Panc1 (cell line): ENCODE results near the gene TOPBP1. TPM values are rescaled to one million over a fixed set of nuclear protein-coding genes. Genes with fewer than 3 reads are reported as not detected.

Source experiments
- ATAC-seq: fragments of 200-7000 bp; cut with Tn5 transposase; 2 replicates; pipeline ENCODE4 v1.9.1; 2020; ENCODE audit warnings: mild to moderate bottlenecking, moderate library complexity
- BruUV-seq: library from RNA; stranded (reverse); fragments of 400-500 nt; replicated peaks from 2 replicates; lab custom pipeline; 2021; lab: Mats Ljungman, UMichigan
- CTCF ChIA-PET: fragments of 300-600 bp; sonication (Branson Sonifier 250); formaldehyde crosslinking; loops from one replicate; lab custom pipeline; 2022; ENCODE audit warnings: antibody characterized with exemption; lab: Charles Lee
- POLR2A ChIA-PET: fragments of 300-600 bp; sonication (Branson Sonifier 250); formaldehyde crosslinking; loops from one replicate; lab custom pipeline; 2022; ENCODE audit warnings: antibody characterized with exemption; lab: Charles Lee
- DNase-seq: peaks from one replicate; pipeline ENCODE4 v3.0.0-alpha.2; 2010; ENCODE audit warnings: low read depth, low spot score
- H3K27ac ChIP-seq: 2 replicates; pipeline ENCODE4 v1.5.1; 2011; ENCODE audit warnings: mild to moderate bottlenecking, low read length, inconsistent platforms
- H3K27me3 ChIP-seq: fragments of 200-500 bp; sonication (Bioruptor generic); 2 replicates; pipeline ENCODE4 v1.6.0; 2014; ENCODE audit warnings: low read length, inconsistent platforms; ENCODE audit not compliant: control insufficient read depth, insufficient read depth
- H3K36me3 ChIP-seq: fragments of 200-500 bp; sonication (Bioruptor generic); 2 replicates; pipeline ENCODE4 v1.5.1; 2014; ENCODE audit warnings: inconsistent platforms, mild to moderate bottlenecking, low read length, moderate library complexity; ENCODE audit not compliant: control insufficient read depth, insufficient read depth
- H3K4me1 ChIP-seq: 2 replicates; pipeline ENCODE4 v1.5.1; 2011; ENCODE audit warnings: inconsistent platforms, mild to moderate bottlenecking, low read length, moderate library complexity; ENCODE audit not compliant: control insufficient read depth, insufficient read depth
- H3K4me3 ChIP-seq, 2 experiments: 2 replicates each; pipeline ENCODE4 v1.5.1; 2011 to 2012; ENCODE audit warnings: low read depth in 2 of 2, low read length in 2 of 2, mild to moderate bottlenecking in 2 of 2, inconsistent platforms in 1 of 2, moderate library complexity in 1 of 2
- H3K9me3 ChIP-seq: fragments of 200-500 bp; sonication (Bioruptor generic); 2 replicates; pipeline ENCODE4 v1.5.1; 2014; ENCODE audit warnings: low read depth, mild to moderate bottlenecking, inconsistent platforms, low read length, moderate library complexity; ENCODE audit not compliant: control insufficient read depth, insufficient read depth
- CTCF ChIP-seq: fragments of 450-650 bp; IDR thresholded peaks from 2 replicates; pipeline ENCODE4 v1.5.1; 2017; ENCODE audit warnings: mild to moderate bottlenecking
- POLR2AphosphoS5 ChIP-seq: IDR thresholded peaks from 2 replicates; pipeline ENCODE4 v1.6.1; 2012; ENCODE audit warnings: mild to moderate bottlenecking, low read depth, low read length, moderate library complexity
- REST ChIP-seq, 2 experiments: IDR thresholded peaks; 2 replicates each; pipeline ENCODE4 v1.6.1; 2011 to 2012; ENCODE audit warnings: low read depth in 2 of 2, control low read depth in 1 of 2, low read length in 1 of 2, mild to moderate bottlenecking in 1 of 2, moderate library complexity in 1 of 2; ENCODE audit not compliant: insufficient read depth in 1 of 2
- SIN3A ChIP-seq: IDR thresholded peaks from 2 replicates; pipeline ENCODE4 v1.6.1; 2012; ENCODE audit warnings: low read depth, mild to moderate bottlenecking, low read length, moderate library complexity, borderline replicate concordance; ENCODE audit not compliant: insufficient read depth
- TCF7L2 ChIP-seq: IDR thresholded peaks from 2 replicates; pipeline ENCODE4 v1.6.1; 2011; ENCODE audit warnings: mild to moderate bottlenecking, low read depth, low read length, inconsistent platforms
- in situ Hi-C: cut with HindIII; loops from 2 replicates; pipeline ENCODE4 v1.10.0; 2016; ENCODE audit warnings: low sequenced_read_pairs, low pct_unique_long_range_greater_than_20kb
- intact Hi-C: fragments of 100-400 bp; cut with micrococcal nuclease; formaldehyde crosslinking; loops from one replicate; pipeline ENCODE4 v1.10.0; 2022; ENCODE audit not compliant: unreplicated experiment
- total RNA-seq: library from RNA; stranded (reverse); gene quantifications from one replicate; pipeline ENCODE4 v1.2.1, GENCODE V29; 2021; ENCODE audit not compliant: unreplicated experiment

TOPBP1 gene
- total RNA-seq, 1 experiment from 2014 or later = 78.4 TPM

DNA sequence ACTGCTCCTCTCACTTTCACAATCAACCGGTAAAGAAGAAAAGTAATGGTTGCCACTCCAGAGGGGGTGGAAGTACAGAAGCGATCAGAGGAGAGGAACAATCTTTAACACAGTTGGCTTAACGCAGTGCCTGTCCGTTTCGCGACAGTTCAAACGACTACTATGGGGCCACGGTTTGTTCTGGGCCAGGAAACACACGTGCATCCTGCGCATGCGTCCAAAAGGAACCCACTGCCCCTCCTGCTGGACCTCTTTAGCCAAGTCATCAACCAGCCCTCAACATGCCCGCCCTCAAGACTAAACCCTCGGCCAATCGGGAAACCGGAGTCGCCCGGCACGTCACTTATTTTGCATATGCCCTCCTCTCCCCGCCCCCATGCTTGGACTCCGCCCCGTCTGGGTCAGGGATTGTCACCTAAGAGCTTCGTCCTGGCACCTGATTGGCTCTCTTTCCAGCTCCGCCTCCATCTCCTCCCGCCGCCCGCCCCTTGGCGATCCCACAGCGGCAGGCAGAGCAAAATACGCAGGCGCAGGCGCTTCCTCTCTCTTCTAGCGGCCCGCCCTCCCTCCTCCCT lies 88.6 kb downstream of the TOPBP1 start:
- Histone ChIP-seq H3K9me3 (no peaks in the 10 kb centered on the region), H3K27me3 (no peaks in the 10 kb centered on the region), H3K36me3 (peaks cover 25% of the 10 kb centered on the region), H3K27ac (peak overlapping the region; percentile 97), H3K4me3 (peak overlapping the region; percentile 61 to 88), H3K4me1 (peaks cover 37% of the 10 kb centered on the region)
- ChIA-PET CTCF (interaction anchor here (0.7 to 1.4 kb wide), 5 partner anchors 40 to 532 kb away, joined by 3 to 6 read pairs (median 3); no protein-coding TSS in a partner anchor), POLR2A (interaction anchor here (0.5 to 1.8 kb wide), 4 partner anchors 11 to 316 kb away, joined by 3 to 6 read pairs (median 4); no protein-coding TSS in a partner anchor)
- TF ChIP-seq REST (IDR thresholded peaks at IDR 0.05; ENCODE audit: insufficient read depth in 1 of 2, low read depth in 2 of 2, low read length in 1 of 2) = no peak
- TF ChIP-seq CTCF = no peak
- TF ChIP-seq POLR2AphosphoS5 = peak; percentile 86
- peak; percentile 93 for TF ChIP-seq TCF7L2
- no peak for TF ChIP-seq SIN3A
- in situ Hi-C loops = no loop called here
- DNase-seq = peak; percentile 99
- peak; percentile 93 for ATAC-seq
- BruUV-seq = no TSS peak
- intact Hi-C loops = no loop called here

DNA sequence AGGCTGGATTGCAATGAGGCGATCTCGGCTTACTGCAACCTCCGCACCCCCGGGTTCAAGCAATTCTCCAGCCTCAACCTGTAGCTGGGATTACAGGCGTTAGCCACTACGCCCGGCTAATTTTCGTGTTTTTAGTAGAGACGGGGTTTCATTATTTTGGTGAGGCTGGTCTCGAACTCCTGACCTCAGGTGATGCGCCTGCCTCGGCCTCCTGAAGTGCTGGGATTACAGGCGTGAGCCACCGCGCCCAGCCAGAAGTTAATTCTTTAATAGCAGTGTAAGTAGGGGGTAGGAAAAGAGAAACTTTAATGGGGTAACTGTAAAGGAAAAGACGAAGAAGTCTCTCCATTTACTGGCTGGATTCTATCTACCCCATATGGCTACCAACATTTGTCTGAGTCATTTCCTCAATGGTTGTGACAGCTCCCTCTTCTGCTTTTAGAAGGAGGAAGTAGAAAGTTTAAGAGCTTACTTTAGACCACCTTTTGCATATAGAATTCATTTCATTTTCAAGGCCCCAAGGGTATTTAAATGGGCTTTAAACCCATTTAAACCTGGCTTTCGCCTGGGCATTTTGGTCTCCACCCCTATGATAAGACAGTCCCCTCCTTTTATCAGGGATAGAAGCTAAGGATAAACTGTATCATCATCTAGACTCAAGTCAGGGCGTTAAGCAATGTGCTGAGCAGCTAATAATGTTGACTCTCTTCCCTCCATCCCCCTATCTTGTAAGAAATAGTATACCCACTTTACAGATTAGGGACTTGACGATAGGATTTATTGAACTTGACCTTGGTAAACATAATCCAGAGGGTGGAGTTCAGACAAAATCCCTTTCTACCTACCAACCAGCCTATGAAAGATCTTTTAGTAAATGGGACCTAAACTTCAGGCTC lies 89.3 kb downstream of the TOPBP1 start:
- Histone ChIP-seq H3K27me3 (no peaks in the 10 kb centered on the region), H3K27ac (peak overlapping the region; percentile 97), H3K9me3 (no peaks in the 10 kb centered on the region), H3K4me3 (peak overlapping the region; percentile 19 to 61), H3K36me3 (peaks cover 21% of the 10 kb centered on the region), H3K4me1 (peaks cover 32% of the 10 kb centered on the region)
- in situ Hi-C loops = no loop called here
- intact Hi-C loops = no loop called here
- ChIA-PET POLR2A (interaction anchor here (0.6 to 0.9 kb wide), 2 partner anchors 9 to 315 kb away, joined by 3 to 6 read pairs; no protein-coding TSS in a partner anchor), CTCF (interaction anchor here (0.6 to 1.4 kb wide), 7 partner anchors 40 to 531 kb away, joined by 3 to 6 read pairs (median 5); no protein-coding TSS in a partner anchor)
- TSS peak; percentile 97 for BruUV-seq
- TF ChIP-seq CTCF = no peak
- no peak for TF ChIP-seq REST (IDR thresholded peaks at IDR 0.05; ENCODE audit: insufficient read depth in 1 of 2, low read depth in 2 of 2, low read length in 1 of 2)
- TF ChIP-seq SIN3A = no peak
- no peak for TF ChIP-seq TCF7L2
- TF ChIP-seq POLR2AphosphoS5 = no peak
- DNase-seq = no peak
- no peak for ATAC-seq
